HFFc6 (cell line): ENCODE measurements around the gene RALGPS1. TPM values are rescaled to one million over a fixed set of nuclear protein-coding genes. Genes with fewer than 3 reads are reported as not detected.
"Not testable (repeated sequence)": the region's sequence is repeated elsewhere in the genome, so short reads cannot be mapped to it uniquely, and the experiment has no call there.

Experiments used
- DNase-seq: peaks from one replicate; pipeline ENCODE4 v3.0.0-alpha.2; 2018
- H3K27ac Mint-ChIP-seq: 2 replicates; pipeline ENCODE4 v1.8.0; 2020; ENCODE audit warnings: mild to moderate bottlenecking, mixed read lengths
- H3K27me3 Mint-ChIP-seq: 2 replicates; pipeline ENCODE4 v1.8.0; 2021; ENCODE audit warnings: mild to moderate bottlenecking, moderate library complexity, mixed read lengths; ENCODE audit not compliant: insufficient read depth
- H3K36me3 Mint-ChIP-seq: 2 replicates; pipeline ENCODE4 v1.8.0; 2021; ENCODE audit warnings: low read depth, mixed read lengths
- H3K4me1 Mint-ChIP-seq: 2 replicates; pipeline ENCODE4 v1.8.0; 2020; ENCODE audit warnings: low read depth, mixed read lengths
- H3K4me3 Mint-ChIP-seq: 2 replicates; pipeline ENCODE4 v1.8.0; 2020; ENCODE audit warnings: mild to moderate bottlenecking, moderate library complexity, mixed read lengths
- H3K9me3 Mint-ChIP-seq: 2 replicates; pipeline ENCODE4 v1.8.0; 2020; ENCODE audit warnings: mild to moderate bottlenecking, mixed read lengths
- CTCF ChIP-seq: fragments of 200-600 bp; sonication (generic); IDR thresholded peaks from 2 replicates; pipeline ENCODE4 v1.5.0; 2021; ENCODE audit warnings: antibody characterized with exemption, mild to moderate bottlenecking
- total RNA-seq, 6 experiments: library from RNA; stranded (reverse); fragmentation: NEBNext Ultra II Directional; extraction: Animal tissue kit (Norgen Biotek cat#: 25700); gene quantifications; 2 replicates in 1 of 6; 3 replicates in 5 of 6; pipeline ENCODE4 v1.2.3, GENCODE V29; 2021

The RALGPS1 gene
- total RNA-seq, 6 experiments from 2014 or later = 0.68 to 1.6 (median 1.1) TPM

DNA sequence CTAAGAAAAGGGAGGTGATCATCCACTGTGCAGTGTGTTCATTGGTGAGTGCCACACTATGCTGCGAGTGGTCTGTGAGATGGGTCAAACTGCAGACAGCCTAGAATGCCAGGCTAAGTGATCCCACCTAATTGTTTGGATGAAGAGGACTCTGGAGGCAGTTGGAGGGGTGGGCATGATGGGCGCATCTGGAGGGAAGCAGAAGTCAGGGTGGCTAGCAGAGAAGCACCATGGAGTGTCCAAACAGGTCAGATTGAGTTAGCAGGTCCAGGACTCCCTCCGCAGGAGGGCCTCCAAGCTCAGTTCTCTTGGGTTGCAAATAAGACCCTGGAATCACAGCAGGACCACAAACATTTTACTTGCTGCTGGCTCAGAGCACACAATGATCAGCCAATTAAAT is 227.7 kb downstream of the RALGPS1 start:
- no peak for DNase-seq
- H3K4me3 Mint-ChIP-seq = no peak overlapping the region
- TF ChIP-seq CTCF = no peak
- peaks cover 5% of the 10 kb centered on the region for H3K27me3 Mint-ChIP-seq
- H3K36me3 Mint-ChIP-seq = no peaks in the 10 kb centered on the region
- 0 out of 2 replicates have a peak, but pooled peaks cover 3% of the 10 kb centered on the region for H3K4me1 Mint-ChIP-seq
- no peaks in the 10 kb centered on the region for H3K9me3 Mint-ChIP-seq
- no peak overlapping the region for H3K27ac Mint-ChIP-seq

- no peak for DNase-seq
- no peak for TF ChIP-seq CTCF
- H3K9me3 Mint-ChIP-seq = no peaks in the 10 kb centered on the region
- H3K27ac Mint-ChIP-seq = no peak overlapping the region
- no peaks in the 10 kb centered on the region for H3K36me3 Mint-ChIP-seq
- H3K4me1 Mint-ChIP-seq = 0 out of 2 replicates have a peak, but pooled peaks cover 4% of the 10 kb centered on the region
- no peak overlapping the region for H3K4me3 Mint-ChIP-seq
- peaks cover 4% of the 10 kb centered on the region for H3K27me3 Mint-ChIP-seq
Measured at GRCh38 chr9:127142931-127143464, 228.4 kb downstream of the RALGPS1 start.

DNA sequence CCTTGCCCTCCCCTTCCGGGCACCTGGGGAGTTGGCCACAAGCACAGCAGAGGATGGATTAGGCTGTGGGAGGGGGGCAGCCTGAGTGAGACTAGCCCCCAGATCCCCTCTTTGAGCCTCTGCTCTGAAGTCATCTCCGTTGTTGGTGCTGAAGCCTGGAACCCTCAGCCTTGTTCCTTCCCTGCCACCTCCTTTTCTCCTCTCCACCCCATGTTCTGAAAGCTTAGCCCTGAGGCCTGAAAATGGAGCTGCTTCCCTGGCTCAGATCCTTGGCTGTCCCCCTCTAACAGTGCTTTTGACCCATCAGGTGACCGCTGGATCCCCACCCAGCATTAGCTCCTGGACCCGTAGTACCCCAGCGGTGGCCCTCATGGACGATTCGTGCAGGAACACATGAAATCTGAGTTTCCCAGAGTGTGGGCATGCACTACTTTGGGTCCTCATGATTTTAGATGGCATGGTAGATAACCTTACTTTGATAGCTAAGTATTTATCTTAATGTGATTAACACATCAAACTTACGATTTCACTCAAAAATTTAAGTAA is 229.4 kb downstream of the RALGPS1 start:
- DNase-seq = no peak
- H3K27me3 Mint-ChIP-seq = peaks cover 4% of the 10 kb centered on the region
- no peak for TF ChIP-seq CTCF
- no peaks in the 10 kb centered on the region for H3K36me3 Mint-ChIP-seq
- no peak overlapping the region for H3K27ac Mint-ChIP-seq
- 0 out of 2 replicates have a peak, but pooled peaks cover 4% of the 10 kb centered on the region for H3K4me1 Mint-ChIP-seq
- no peak overlapping the region for H3K4me3 Mint-ChIP-seq
- H3K9me3 Mint-ChIP-seq = no peaks in the 10 kb centered on the region

- H3K27ac Mint-ChIP-seq = no peak overlapping the region
- no peak for DNase-seq
- H3K4me1 Mint-ChIP-seq = 0 out of 2 replicates have a peak, but pooled peaks cover 4% of the 10 kb centered on the region
- H3K9me3 Mint-ChIP-seq = no peaks in the 10 kb centered on the region
- H3K36me3 Mint-ChIP-seq = no peaks in the 10 kb centered on the region
- TF ChIP-seq CTCF = no peak
- H3K27me3 Mint-ChIP-seq = peaks cover 6% of the 10 kb centered on the region
- H3K4me3 Mint-ChIP-seq = no peak overlapping the region
Measured at GRCh38 chr9:127144670-127145445, 230.3 kb downstream of the RALGPS1 start.

- not testable (repeated sequence) for H3K27ac Mint-ChIP-seq, H3K9me3 Mint-ChIP-seq, DNase-seq, H3K36me3 Mint-ChIP-seq, H3K4me3 Mint-ChIP-seq, H3K4me1 Mint-ChIP-seq
- H3K27me3 Mint-ChIP-seq = peaks cover 13% of the 10 kb centered on the region
Measured at GRCh38 chr9:127146841-127147240, 232.3 kb downstream of the RALGPS1 start.

DNA sequence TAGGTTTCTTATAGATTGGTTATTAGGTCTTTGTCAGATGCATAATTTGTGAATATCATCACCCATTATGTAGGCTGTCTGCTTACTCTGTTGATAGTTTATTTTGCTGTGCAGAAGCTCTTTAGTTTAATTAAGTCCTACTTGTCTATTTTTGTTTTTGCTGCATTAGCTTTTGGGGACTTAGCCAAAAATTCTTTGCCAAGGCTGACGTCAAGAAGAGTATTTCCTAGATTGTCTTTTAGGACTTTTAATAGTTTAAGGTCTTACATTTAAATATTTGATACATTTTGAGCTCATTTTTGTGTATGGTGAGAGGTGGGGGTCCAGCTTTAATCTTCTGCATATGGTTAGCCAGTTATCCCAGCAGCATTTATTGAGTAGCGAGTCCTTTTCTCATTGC is 232.7 kb downstream of the RALGPS1 start:
- H3K4me3 Mint-ChIP-seq = no peak overlapping the region
- no peak for DNase-seq
- no peaks in the 10 kb centered on the region for H3K36me3 Mint-ChIP-seq
- no peaks in the 10 kb centered on the region for H3K9me3 Mint-ChIP-seq
- no peak overlapping the region for H3K27ac Mint-ChIP-seq
- H3K27me3 Mint-ChIP-seq = peaks cover 13% of the 10 kb centered on the region
- TF ChIP-seq CTCF = no peak
- 0 out of 2 replicates have a peak, but pooled peaks cover 4% of the 10 kb centered on the region for H3K4me1 Mint-ChIP-seq
